Measurements from ENCODE around the gene MEPCE. TPM values are rescaled to one million over a fixed set of nuclear protein-coding genes. Genes with fewer than 3 reads are reported as not detected.

Gene MEPCE
- total and polyA plus RNA-seq, 9 of the 15 experiments (the other 6 are each of a cell fraction or from before 2014, with no cell fraction given): 10.9 to 76.3 (median 44.1) TPM

DNA sequence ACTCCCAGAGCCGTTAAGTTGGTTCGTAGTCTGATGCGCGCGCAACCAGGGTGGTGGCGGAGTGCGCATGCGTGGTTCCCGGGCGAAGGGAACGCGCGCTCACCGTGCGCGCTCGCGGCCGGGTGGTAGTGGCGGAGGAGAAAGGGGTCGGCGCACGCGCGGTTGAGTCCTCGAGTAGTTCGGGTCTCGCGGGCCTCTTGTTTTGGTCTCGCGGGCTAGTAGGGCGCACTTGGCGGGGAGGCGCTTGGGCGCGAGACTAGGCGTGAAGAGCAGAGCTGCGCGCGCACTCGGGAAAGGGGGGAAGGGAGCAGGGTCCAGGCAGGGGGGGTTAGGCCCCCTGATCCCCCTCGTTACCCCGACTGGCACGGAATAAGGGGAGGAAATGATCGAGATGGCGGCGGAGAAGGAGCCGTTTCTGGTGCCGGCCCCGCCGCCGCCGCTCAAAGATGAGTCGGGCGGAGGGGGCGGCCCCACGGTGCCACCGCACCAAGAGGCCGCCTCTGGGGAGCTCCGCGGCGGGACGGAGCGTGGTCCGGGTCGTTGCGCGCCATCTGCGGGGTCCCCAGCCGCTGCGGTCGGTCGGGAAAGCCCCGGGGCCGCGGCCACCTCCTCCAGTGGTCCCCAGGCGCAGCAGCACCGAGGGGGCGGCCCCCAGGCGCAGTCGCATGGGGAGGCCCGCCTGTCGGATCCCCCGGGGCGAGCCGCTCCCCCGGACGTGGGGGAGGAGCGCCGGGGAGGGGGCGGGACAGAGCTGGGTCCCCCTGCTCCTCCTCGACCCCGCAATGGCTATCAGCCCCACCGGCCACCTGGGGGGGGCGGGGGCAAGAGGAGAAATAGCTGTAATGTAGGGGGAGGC is at the start of gene MEPCE (continued):
- TF ChIP-seq, protein P1, sequence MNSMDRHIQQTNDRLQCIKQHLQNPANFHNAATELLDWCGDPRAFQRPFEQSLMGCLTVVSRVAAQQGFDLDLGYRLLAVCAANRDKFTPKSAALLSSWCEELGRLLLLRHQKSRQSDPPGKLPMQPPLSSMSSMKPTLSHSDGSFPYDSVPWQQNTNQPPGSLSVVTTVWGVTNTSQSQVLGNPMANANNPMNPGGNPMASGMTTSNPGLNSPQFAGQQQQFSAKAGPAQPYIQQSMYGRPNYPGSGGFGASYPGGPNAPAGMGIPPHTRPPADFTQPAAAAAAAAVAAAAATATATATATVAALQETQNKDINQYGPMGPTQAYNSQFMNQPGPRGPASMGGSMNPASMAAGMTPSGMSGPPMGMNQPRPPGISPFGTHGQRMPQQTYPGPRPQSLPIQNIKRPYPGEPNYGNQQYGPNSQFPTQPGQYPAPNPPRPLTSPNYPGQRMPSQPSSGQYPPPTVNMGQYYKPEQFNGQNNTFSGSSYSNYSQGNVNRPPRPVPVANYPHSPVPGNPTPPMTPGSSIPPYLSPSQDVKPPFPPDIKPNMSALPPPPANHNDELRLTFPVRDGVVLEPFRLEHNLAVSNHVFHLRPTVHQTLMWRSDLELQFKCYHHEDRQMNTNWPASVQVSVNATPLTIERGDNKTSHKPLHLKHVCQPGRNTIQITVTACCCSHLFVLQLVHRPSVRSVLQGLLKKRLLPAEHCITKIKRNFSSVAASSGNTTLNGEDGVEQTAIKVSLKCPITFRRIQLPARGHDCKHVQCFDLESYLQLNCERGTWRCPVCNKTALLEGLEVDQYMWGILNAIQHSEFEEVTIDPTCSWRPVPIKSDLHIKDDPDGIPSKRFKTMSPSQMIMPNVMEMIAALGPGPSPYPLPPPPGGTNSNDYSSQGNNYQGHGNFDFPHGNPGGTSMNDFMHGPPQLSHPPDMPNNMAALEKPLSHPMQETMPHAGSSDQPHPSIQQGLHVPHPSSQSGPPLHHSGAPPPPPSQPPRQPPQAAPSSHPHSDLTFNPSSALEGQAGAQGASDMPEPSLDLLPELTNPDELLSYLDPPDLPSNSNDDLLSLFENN (IDR thresholded peaks at IDR 0.05; ENCODE audit: low read depth in 2 of 2, low read length in 2 of 2): no peak
- TF ChIP-seq HOXB6 (CRISPR knock-in tag; IDR thresholded peaks at IDR 0.05; ENCODE audit: borderline replicate concordance): no peak
- TF ChIP-seq TCF3 (CRISPR knock-in tag; IDR thresholded peaks at IDR 0.05): no peak; the same call in 1 of the 2 replicates
- no peak for TF ChIP-seq SIRT6 (IDR thresholded peaks at IDR 0.05; ENCODE audit: low read depth, low read length)
- no peak; the same call in 1 of the 2 replicates for TF ChIP-seq CREM (IDR thresholded peaks at IDR 0.05; ENCODE audit: low read depth)
- TF ChIP-seq, protein P2, sequence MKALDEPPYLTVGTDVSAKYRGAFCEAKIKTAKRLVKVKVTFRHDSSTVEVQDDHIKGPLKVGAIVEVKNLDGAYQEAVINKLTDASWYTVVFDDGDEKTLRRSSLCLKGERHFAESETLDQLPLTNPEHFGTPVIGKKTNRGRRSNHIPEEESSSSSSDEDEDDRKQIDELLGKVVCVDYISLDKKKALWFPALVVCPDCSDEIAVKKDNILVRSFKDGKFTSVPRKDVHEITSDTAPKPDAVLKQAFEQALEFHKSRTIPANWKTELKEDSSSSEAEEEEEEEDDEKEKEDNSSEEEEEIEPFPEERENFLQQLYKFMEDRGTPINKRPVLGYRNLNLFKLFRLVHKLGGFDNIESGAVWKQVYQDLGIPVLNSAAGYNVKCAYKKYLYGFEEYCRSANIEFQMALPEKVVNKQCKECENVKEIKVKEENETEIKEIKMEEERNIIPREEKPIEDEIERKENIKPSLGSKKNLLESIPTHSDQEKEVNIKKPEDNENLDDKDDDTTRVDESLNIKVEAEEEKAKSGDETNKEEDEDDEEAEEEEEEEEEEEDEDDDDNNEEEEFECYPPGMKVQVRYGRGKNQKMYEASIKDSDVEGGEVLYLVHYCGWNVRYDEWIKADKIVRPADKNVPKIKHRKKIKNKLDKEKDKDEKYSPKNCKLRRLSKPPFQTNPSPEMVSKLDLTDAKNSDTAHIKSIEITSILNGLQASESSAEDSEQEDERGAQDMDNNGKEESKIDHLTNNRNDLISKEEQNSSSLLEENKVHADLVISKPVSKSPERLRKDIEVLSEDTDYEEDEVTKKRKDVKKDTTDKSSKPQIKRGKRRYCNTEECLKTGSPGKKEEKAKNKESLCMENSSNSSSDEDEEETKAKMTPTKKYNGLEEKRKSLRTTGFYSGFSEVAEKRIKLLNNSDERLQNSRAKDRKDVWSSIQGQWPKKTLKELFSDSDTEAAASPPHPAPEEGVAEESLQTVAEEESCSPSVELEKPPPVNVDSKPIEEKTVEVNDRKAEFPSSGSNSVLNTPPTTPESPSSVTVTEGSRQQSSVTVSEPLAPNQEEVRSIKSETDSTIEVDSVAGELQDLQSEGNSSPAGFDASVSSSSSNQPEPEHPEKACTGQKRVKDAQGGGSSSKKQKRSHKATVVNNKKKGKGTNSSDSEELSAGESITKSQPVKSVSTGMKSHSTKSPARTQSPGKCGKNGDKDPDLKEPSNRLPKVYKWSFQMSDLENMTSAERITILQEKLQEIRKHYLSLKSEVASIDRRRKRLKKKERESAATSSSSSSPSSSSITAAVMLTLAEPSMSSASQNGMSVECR (CRISPR knock-in tag; IDR thresholded peaks at IDR 0.05): peak; percentile 15
- no peak for TF ChIP-seq FOXJ3 (CRISPR knock-in tag; IDR thresholded peaks at IDR 0.05)
- TF ChIP-seq, protein P3, sequence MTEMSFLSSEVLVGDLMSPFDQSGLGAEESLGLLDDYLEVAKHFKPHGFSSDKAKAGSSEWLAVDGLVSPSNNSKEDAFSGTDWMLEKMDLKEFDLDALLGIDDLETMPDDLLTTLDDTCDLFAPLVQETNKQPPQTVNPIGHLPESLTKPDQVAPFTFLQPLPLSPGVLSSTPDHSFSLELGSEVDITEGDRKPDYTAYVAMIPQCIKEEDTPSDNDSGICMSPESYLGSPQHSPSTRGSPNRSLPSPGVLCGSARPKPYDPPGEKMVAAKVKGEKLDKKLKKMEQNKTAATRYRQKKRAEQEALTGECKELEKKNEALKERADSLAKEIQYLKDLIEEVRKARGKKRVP (CRISPR knock-in tag; IDR thresholded peaks at IDR 0.05): no peak
- peak; percentile 92 for TF ChIP-seq EGR1 (conservative IDR thresholded peaks at IDR 0.05)
- TF ChIP-seq IFI16 (CRISPR knock-in tag; IDR thresholded peaks at IDR 0.05): no peak
- no peak for TF ChIP-seq HDGF (IDR thresholded peaks at IDR 0.05)
- no peak for TF ChIP-seq ZFP36 (IDR thresholded peaks at IDR 0.05; ENCODE audit: low read depth, low read length, partially characterized antibody)
- TF ChIP-seq BCOR (IDR thresholded peaks at IDR 0.05): no peak
- TF ChIP-seq CXXC5 (CRISPR knock-in tag; IDR thresholded peaks at IDR 0.05): no peak; the same call in 1 of the 2 replicates
- peak; percentile 95 for TF ChIP-seq RBFOX2 (IDR thresholded peaks at IDR 0.05; ENCODE audit: low read depth, low read length)
- TF ChIP-seq, protein P4, sequence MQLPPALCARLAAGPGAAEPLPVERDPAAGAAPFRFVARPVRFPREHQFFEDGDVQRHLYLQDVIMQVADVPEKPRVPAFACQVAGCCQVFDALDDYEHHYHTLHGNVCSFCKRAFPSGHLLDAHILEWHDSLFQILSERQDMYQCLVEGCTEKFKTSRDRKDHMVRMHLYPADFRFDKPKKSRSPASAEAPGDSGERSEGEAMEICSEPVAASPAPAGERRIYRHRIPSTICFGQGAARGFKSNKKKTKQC (CRISPR knock-in tag; IDR thresholded peaks at IDR 0.05): peak; percentile 78; the same call in 1 of the 2 replicates
- peak; percentile 88 for TF ChIP-seq PCBP1 (IDR thresholded peaks at IDR 0.05; ENCODE audit: low read depth, low read length, poor library complexity, severe bottlenecking)
- no peak for TF ChIP-seq PHF20 (IDR thresholded peaks at IDR 0.05; ENCODE audit: partially characterized antibody)
